ENCODE data around the gene VWA8. TPM values are rescaled to one million over a fixed set of nuclear protein-coding genes. Genes with fewer than 3 reads are reported as not detected.
"Not testable (repeated sequence)": the region's sequence is repeated elsewhere in the genome, so short reads cannot be mapped to it uniquely, and the experiment has no call there.

The VWA8 gene
- total RNA-seq, 5 donors from 2014 or later (not counting 1 experiment from before 2014, with no cell fraction given) = 17.8 to 27.1 (median 22.9) TPM

- POLR2A ChIA-PET = no interaction called here
- Histone ChIP-seq H3K4me3 (ENCODE audit: control insufficient read depth in 1 of 2, extremely low read depth in 1 of 2, low read length in 1 of 2) (no peak overlapping the region), H3K9me3 (no peaks in the 10 kb centered on the region), H3K4me1 (ENCODE audit: control insufficient read depth in 1 of 2, extremely low read depth in 1 of 2, insufficient read depth in 2 of 2, low read length in 2 of 2) (no peaks in the 10 kb centered on the region), H3K36me3 (ENCODE audit: control insufficient read depth in 2 of 2, extremely low read depth in 1 of 2, insufficient read depth in 1 of 2, low read length in 1 of 2) (peaks cover 0 to 6% of the 10 kb centered on the region in 2 donors), H3K27me3 (replicated peaks in 1 of 2; ENCODE audit: control insufficient read depth in 2 of 2, extremely low read depth in 1 of 2, insufficient read depth in 2 of 2, low read length in 1 of 2) (no peaks in the 10 kb centered on the region), H3K27ac (ENCODE audit: low read length) (no peak overlapping the region)
- DNase-seq (no peak), ATAC-seq (replicated peaks in 1 of 4) (no peak)
- Mint-ChIP-seq H3K36me3 (peaks cover 42% of the 10 kb centered on the region), H3K27me3 (no peaks in the 10 kb centered on the region), H3K9me3 (no peaks in the 10 kb centered on the region), H3K4me3 (no peak overlapping the region), H3K27ac (peak overlapping the region in 1 of 2 donors; percentile 37), H3K4me1 (peaks cover 9 to 21% (median 14%) of the 10 kb centered on the region in 3 donors)
- 91% methylated on average over 3 of the region's 4 CpGs for WGBS (ENCODE audit: insufficient coverage)
- CTCF ChIA-PET = no interaction called here
Observed at GRCh38 chr13:41577436-41577835, 383.5 kb downstream of the VWA8 start.

DNA sequence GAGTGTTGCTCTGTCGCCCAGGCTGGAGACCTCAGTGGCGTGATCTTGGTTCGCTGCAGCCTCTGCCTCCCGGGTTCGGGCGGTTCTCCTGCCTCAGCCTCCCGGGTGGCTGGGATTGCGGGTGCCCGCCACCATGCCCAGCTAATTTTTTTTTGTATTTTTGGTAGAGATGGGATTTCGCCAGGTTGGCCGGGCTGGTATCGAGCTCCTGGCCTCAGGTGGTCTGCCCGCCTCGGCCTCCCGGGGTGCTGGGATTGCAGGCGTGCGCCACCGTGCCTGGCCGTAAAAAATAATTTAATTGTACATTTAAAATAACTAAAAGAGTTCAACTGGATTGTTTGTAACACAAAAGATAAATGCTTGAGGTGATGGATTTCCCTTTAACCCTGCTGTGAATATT, 387.3 kb downstream of the VWA8 start:
- 97% methylated on average over 5 of the region's 19 CpGs for WGBS (ENCODE audit: insufficient coverage)
- H3K27ac Mint-ChIP-seq; H3K9me3 ChIP-seq; ATAC-seq (replicated peaks in 1 of 4); H3K27me3 Mint-ChIP-seq; H3K27me3 ChIP-seq (replicated peaks in 1 of 2; ENCODE audit: control insufficient read depth in 2 of 2, extremely low read depth in 1 of 2, insufficient read depth in 2 of 2, low read length in 1 of 2); H3K4me3 ChIP-seq (ENCODE audit: control insufficient read depth in 1 of 2, extremely low read depth in 1 of 2, low read length in 1 of 2); CTCF ChIA-PET; H3K4me1 ChIP-seq (ENCODE audit: control insufficient read depth in 1 of 2, extremely low read depth in 1 of 2, insufficient read depth in 2 of 2, low read length in 2 of 2); H3K9me3 Mint-ChIP-seq; DNase-seq; H3K27ac ChIP-seq (ENCODE audit: low read length); H3K36me3 ChIP-seq (ENCODE audit: control insufficient read depth in 2 of 2, extremely low read depth in 1 of 2, insufficient read depth in 1 of 2, low read length in 1 of 2); H3K4me3 Mint-ChIP-seq: not testable (repeated sequence)
- Mint-ChIP-seq H3K4me1 (peaks cover 7 to 14% (median 12%) of the 10 kb centered on the region in 3 donors), H3K36me3 (peaks cover 37% of the 10 kb centered on the region)
- POLR2A ChIA-PET = interaction anchor here in 1 of 2 donors (0.6 kb wide), 1 partner anchor 113 kb away, joined by 5 read pairs; no protein-coding TSS in a partner anchor

DNA sequence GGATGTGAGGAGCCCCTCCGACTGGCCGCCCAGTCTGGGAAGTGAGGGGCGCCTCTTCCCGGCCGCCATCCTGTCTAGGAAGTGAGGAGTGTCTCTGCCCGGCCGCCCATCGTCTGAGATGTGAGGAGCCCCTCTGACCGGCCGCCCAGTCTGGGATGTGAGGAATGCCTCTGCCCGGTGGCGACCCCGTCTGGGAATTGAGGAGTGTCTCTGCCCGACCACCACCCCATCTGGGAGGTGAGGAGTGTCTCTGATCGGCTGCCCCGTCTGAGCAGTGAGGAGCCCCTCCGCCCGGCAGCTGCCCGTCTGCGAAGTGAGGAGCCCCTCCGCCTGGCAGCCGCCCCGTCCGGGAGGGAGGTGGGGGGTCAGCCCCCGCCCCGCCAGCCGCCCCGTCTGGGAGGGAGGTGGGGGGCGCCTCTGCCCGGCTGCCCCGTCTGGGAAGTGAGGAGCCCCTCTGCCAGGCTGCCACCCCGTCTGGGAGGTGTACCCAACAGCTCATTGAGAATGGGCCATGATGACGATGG, 389.0 kb downstream of the VWA8 start:
- H3K27ac ChIP-seq (ENCODE audit: low read length); H3K4me3 ChIP-seq (ENCODE audit: control insufficient read depth in 1 of 2, extremely low read depth in 1 of 2, low read length in 1 of 2); H3K4me1 ChIP-seq (ENCODE audit: control insufficient read depth in 1 of 2, extremely low read depth in 1 of 2, insufficient read depth in 2 of 2, low read length in 2 of 2); H3K4me1 Mint-ChIP-seq; CTCF ChIA-PET; H3K27me3 Mint-ChIP-seq; H3K27ac Mint-ChIP-seq; ATAC-seq (replicated peaks in 1 of 4); H3K4me3 Mint-ChIP-seq; DNase-seq; POLR2A ChIA-PET; H3K9me3 Mint-ChIP-seq; H3K9me3 ChIP-seq; H3K27me3 ChIP-seq (replicated peaks in 1 of 2; ENCODE audit: control insufficient read depth in 2 of 2, extremely low read depth in 1 of 2, insufficient read depth in 2 of 2, low read length in 1 of 2): not testable (repeated sequence)
- WGBS (ENCODE audit: insufficient coverage) = 99% methylated on average over 16 of the region's 33 CpGs
- peaks cover 0 to 11% of the 10 kb centered on the region in 2 donors for H3K36me3 ChIP-seq (ENCODE audit: control insufficient read depth in 2 of 2, extremely low read depth in 1 of 2, insufficient read depth in 1 of 2, low read length in 1 of 2)
- peaks cover 35% of the 10 kb centered on the region for H3K36me3 Mint-ChIP-seq

GRCh38 chr13:41568972-41569351, 391.9 kb downstream of the VWA8 start:
- no peak overlapping the region for H3K4me3 ChIP-seq (ENCODE audit: control insufficient read depth in 1 of 2, extremely low read depth in 1 of 2, low read length in 1 of 2)
- H3K4me3 Mint-ChIP-seq = no peak overlapping the region
- H3K27ac ChIP-seq (ENCODE audit: low read length) = no peak overlapping the region
- H3K27ac Mint-ChIP-seq = peak overlapping the region; percentile 4 to 35
- WGBS (ENCODE audit: insufficient coverage) = 100% methylated on average over 1 of the region's 3 CpGs
- H3K4me1 Mint-ChIP-seq = peaks cover 2 to 4% (median 4%) of the 10 kb centered on the region in 3 donors
- no peak for ATAC-seq (replicated peaks in 1 of 4)
- ChIA-PET CTCF (no interaction called here), POLR2A (interaction anchor here in 1 of 2 donors (0.6 kb wide), 1 partner anchor 957 kb away, joined by 3 read pairs; no protein-coding TSS in a partner anchor)
- H3K9me3 ChIP-seq = no peaks in the 10 kb centered on the region
- DNase-seq = no peak
- peaks cover 0 to 4% of the 10 kb centered on the region in 2 donors for H3K36me3 ChIP-seq (ENCODE audit: control insufficient read depth in 2 of 2, extremely low read depth in 1 of 2, insufficient read depth in 1 of 2, low read length in 1 of 2)
- no peaks in the 10 kb centered on the region for H3K27me3 Mint-ChIP-seq
- peaks cover 22% of the 10 kb centered on the region for H3K36me3 Mint-ChIP-seq
- no peaks in the 10 kb centered on the region for H3K9me3 Mint-ChIP-seq
- no peaks in the 10 kb centered on the region for H3K27me3 ChIP-seq (replicated peaks in 1 of 2; ENCODE audit: control insufficient read depth in 2 of 2, extremely low read depth in 1 of 2, insufficient read depth in 2 of 2, low read length in 1 of 2)
- H3K4me1 ChIP-seq (ENCODE audit: control insufficient read depth in 1 of 2, extremely low read depth in 1 of 2, insufficient read depth in 2 of 2, low read length in 2 of 2) = no peaks in the 10 kb centered on the region

GRCh38 chr13:41568143-41568971, 392.6 kb downstream of the VWA8 start:
- Histone ChIP-seq H3K27ac (ENCODE audit: low read length) (no peak overlapping the region), H3K4me1 (ENCODE audit: control insufficient read depth in 1 of 2, extremely low read depth in 1 of 2, insufficient read depth in 2 of 2, low read length in 2 of 2) (no peaks in the 10 kb centered on the region), H3K9me3 (no peaks in the 10 kb centered on the region), H3K36me3 (ENCODE audit: control insufficient read depth in 2 of 2, extremely low read depth in 1 of 2, insufficient read depth in 1 of 2, low read length in 1 of 2) (peaks cover 0 to 4% of the 10 kb centered on the region in 2 donors), H3K27me3 (replicated peaks in 1 of 2; ENCODE audit: control insufficient read depth in 2 of 2, extremely low read depth in 1 of 2, insufficient read depth in 2 of 2, low read length in 1 of 2) (no peaks in the 10 kb centered on the region), H3K4me3 (ENCODE audit: control insufficient read depth in 1 of 2, extremely low read depth in 1 of 2, low read length in 1 of 2) (no peak overlapping the region)
- CTCF ChIA-PET = no interaction called here
- ATAC-seq (replicated peaks in 1 of 4) (no peak), DNase-seq (no peak)
- no peaks in the 10 kb centered on the region for H3K9me3 Mint-ChIP-seq
- peaks cover 6 to 10% (median 8%) of the 10 kb centered on the region in 3 donors for H3K4me1 Mint-ChIP-seq
- H3K36me3 Mint-ChIP-seq = peaks cover 22% of the 10 kb centered on the region
- no peak overlapping the region for H3K4me3 Mint-ChIP-seq
- no peaks in the 10 kb centered on the region for H3K27me3 Mint-ChIP-seq
- peak overlapping the region; percentile 19 to 44 for H3K27ac Mint-ChIP-seq
- WGBS (ENCODE audit: insufficient coverage) = 100% methylated on average over 3 of the region's 9 CpGs
- POLR2A ChIA-PET = no interaction called here

DNA sequence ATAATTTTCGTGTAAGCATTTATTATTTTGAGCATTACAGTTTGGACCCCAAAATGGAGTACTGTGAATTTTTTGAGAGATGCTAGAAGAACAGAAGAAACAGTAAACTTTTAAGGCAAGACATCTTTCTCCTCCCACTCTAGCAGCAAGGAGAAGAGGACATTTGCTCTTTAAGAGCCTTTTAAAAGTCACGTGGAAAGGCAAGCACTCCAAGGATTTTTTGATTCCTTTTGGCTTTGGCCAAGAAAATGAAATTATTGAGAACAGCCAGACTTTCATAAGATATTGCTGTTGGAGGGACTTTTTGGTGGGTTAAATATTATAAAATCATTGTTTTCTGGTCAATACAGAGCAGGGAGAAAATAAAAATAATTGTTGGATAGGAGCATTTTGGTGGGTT, 393.5 kb downstream of the VWA8 start:
- Histone ChIP-seq H3K27ac (ENCODE audit: low read length) (no peak overlapping the region), H3K9me3 (no peaks in the 10 kb centered on the region), H3K4me1 (ENCODE audit: control insufficient read depth in 1 of 2, extremely low read depth in 1 of 2, insufficient read depth in 2 of 2, low read length in 2 of 2) (peaks cover 0 to 4% of the 10 kb centered on the region in 2 experiments), H3K36me3 (ENCODE audit: control insufficient read depth in 2 of 2, extremely low read depth in 1 of 2, insufficient read depth in 1 of 2, low read length in 1 of 2) (peaks cover 0 to 4% of the 10 kb centered on the region in 2 donors), H3K27me3 (replicated peaks in 1 of 2; ENCODE audit: control insufficient read depth in 2 of 2, extremely low read depth in 1 of 2, insufficient read depth in 2 of 2, low read length in 1 of 2) (no peaks in the 10 kb centered on the region), H3K4me3 (ENCODE audit: control insufficient read depth in 1 of 2, extremely low read depth in 1 of 2, low read length in 1 of 2) (no peak overlapping the region)
- Mint-ChIP-seq H3K4me1 (peaks cover 15 to 20% (median 15%) of the 10 kb centered on the region in 3 donors), H3K36me3 (peaks cover 22% of the 10 kb centered on the region), H3K4me3 (no peak overlapping the region), H3K27me3 (no peaks in the 10 kb centered on the region), H3K9me3 (no peaks in the 10 kb centered on the region), H3K27ac (no peak overlapping the region)
- no CpG with 5 or more reads among the region's 2 CpGs for WGBS (ENCODE audit: insufficient coverage)
- ChIA-PET CTCF (no interaction called here), POLR2A (no interaction called here)
- no peak for DNase-seq
- no peak for ATAC-seq (replicated peaks in 1 of 4)

Data from T-cell (primary cell).